ENCODE data around the gene USH1C.

Gene USH1C

DNA sequence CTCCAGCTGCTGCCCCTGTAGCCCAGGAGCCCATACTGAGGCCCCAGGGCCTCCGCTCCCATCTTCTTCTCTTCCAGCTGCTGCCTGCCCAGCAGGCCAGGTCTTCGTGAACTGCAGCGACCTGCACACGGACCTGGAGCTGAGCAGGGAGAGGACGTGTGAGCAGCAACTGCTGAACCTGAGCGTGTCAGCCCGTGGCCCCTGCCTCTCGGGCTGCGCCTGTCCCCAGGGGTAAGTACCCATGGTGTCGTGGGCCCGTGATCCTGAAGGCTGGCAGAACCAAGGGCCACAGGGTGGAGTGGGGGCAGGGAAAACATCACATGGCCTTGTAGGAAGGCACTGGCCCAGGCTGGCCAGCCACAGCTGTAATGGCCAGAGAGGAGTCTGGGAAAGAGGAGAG, 34.1 kb upstream of the USH1C start:
- no peak for DNase-seq (ENCODE audit: extremely low read depth, low read depth)
- H3K4me3 ChIP-seq (replicated peaks; ENCODE audit: low read depth, low read length): no peak overlapping the region
- TF ChIP-seq, protein P1, sequence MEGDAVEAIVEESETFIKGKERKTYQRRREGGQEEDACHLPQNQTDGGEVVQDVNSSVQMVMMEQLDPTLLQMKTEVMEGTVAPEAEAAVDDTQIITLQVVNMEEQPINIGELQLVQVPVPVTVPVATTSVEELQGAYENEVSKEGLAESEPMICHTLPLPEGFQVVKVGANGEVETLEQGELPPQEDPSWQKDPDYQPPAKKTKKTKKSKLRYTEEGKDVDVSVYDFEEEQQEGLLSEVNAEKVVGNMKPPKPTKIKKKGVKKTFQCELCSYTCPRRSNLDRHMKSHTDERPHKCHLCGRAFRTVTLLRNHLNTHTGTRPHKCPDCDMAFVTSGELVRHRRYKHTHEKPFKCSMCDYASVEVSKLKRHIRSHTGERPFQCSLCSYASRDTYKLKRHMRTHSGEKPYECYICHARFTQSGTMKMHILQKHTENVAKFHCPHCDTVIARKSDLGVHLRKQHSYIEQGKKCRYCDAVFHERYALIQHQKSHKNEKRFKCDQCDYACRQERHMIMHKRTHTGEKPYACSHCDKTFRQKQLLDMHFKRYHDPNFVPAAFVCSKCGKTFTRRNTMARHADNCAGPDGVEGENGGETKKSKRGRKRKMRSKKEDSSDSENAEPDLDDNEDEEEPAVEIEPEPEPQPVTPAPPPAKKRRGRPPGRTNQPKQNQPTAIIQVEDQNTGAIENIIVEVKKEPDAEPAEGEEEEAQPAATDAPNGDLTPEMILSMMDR (IDR thresholded peaks at IDR 0.05; ENCODE audit: low read depth, low read length, missing control alignments): no peak

DNA sequence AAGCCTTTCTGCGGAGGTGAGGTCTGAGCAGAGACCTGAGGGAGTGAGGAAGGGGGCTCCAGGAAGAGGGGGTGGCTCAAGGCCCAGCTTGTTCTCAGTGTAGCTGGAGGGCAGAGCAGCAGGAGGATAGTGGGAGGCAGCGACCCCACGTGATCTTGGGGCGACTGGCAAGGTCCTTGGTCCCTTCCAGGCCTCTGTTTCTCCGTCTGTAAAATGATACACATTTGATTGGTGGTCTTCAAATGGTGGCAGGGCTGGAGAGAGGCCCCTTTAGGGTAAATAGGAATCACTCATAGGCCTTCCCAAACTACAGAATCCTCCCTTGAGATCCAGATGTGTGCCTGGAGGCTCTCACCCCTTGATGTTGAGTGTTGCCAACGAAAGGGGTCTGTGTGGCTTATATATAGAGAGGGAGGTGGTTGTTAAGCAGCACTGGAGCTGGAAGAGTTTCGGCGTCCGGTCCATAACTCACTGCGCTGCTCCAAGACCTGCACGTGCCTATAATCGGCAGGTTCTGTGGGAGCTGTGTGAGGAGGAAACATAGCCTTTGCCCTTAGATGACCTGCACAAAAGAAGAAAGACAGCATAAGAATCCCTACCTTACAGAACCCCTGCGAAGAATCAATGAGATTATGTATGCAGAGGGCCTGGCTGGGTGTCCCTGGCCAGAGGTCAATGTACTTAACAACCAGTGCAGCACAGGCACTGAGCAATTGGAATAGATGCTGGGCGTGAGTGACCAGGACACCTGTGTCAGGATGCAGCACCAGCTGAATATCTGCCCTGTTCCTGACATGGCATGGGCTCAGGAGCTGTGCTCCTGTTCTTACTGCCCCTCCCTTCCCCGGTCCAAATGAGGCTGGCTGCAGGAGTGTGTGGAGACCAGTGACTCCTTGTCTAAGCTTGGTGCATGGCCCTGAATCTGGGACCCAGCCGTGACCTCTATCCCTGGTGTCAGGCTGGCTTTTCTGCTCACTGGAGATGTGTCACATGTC, 31.5 kb upstream of the USH1C start:
- TF ChIP-seq, protein P1 (IDR thresholded peaks at IDR 0.05; ENCODE audit: low read depth, low read length, missing control alignments): no peak
- H3K4me3 ChIP-seq (replicated peaks; ENCODE audit: low read depth, low read length): no peak overlapping the region
- DNase-seq (ENCODE audit: extremely low read depth, low read depth): no peak

DNA sequence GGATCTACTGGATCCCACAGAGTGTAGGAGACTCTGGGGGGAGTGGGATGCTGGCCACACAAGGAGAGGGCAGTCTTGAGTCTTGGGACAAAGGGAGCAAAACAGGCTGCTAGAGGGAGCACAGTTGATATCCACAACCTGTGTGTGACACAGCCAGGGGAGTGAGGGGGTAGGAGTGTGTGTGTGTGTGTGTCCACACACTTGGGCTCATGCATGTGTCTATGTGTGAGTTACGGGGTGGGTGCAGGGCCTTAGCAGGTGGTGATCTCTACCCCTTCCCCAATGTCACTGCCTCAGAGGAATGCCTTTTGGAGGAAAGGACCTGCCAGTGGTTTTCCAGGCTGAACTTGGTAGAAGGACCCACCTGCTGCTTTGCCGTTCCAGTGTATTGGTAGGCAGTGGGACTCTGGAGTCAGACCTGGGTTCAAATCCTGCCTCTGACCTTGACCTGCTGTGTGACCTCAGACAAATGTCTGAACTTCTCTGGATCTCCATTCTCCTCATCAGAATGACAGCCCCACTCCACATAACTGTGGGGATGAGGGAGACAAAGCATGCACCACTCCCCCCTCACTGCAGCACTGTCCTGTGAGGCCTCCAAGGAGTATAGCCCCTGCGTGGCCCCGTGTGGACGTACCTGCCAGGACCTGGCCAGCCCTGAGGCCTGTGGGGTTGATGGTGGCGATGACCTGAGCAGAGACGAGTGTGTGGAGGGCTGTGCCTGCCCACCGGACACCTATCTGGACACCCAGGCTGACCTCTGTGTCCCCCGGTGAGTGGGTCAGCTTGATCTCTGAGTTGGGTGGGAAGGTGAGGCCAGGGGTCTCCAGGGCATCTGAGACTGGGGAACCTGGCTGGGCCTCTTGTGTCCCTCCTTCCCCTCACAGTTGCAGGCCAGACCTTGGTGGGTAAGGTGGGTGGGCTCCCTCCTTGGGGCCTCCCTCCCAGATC, 30.2 kb upstream of the USH1C start:
- H3K4me3 ChIP-seq (replicated peaks; ENCODE audit: low read depth, low read length): no peak overlapping the region
- DNase-seq (ENCODE audit: extremely low read depth, low read depth): no peak
- TF ChIP-seq, protein P1 (IDR thresholded peaks at IDR 0.05; ENCODE audit: low read depth, low read length, missing control alignments): no peak

DNA sequence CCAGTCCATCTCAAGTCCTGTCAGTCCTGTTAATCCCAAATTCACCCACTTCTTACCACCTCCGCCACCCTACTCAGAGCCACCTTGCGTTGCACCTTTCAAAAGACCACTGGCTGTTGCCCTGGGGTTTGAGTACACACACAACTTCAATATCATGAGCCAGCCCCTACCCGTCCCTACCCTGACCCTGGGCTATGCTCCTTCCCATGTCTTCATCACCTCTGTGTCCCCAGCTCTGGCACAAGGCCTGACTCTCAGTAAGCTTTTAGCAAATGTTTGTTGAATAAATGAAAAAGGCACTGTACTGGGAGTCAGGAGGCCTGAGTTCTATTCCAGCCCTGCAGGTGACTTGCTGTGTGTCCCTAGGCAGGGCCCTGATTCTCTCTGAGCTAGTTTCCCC, 29.3 kb upstream of the USH1C start:
- TF ChIP-seq, protein P1 (IDR thresholded peaks at IDR 0.05; ENCODE audit: low read depth, low read length, missing control alignments): no peak
- no peak for DNase-seq (ENCODE audit: extremely low read depth, low read depth)
- H3K4me3 ChIP-seq (replicated peaks; ENCODE audit: low read depth, low read length): no peak overlapping the region

DNA sequence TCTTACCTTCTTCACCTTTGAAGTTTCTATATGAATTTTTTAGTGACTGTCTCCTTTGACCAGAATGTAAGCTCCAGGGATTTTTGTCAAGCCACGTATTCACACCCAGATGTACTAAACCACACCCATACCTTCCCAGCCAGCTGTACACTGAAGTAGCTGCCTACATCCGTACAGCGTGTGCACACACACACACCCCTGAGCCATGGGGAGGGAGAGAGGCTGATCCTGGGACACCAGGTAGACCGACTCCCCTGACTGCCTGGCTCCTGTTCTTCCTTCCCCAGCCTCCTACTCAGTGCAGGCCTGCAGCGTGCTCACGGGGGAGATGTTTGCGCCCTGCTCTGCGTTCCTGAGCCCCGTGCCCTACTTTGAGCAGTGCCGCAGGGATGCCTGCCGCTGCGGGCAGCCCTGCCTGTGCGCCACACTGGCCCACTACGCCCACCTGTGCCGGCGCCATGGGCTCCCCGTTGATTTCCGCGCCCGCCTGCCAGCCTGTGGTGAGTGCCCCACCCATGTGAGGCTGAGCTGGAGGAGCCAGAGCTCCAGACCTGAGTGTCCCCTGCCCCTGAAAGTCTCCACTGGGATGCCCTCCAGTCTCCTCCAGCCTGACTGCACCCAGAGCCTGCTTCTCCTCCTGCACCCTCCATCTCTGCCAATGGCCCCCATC, 28.7 kb upstream of the USH1C start:
- TF ChIP-seq, protein P1 (IDR thresholded peaks at IDR 0.05; ENCODE audit: low read depth, low read length, missing control alignments): no peak
- no peak for DNase-seq (ENCODE audit: extremely low read depth, low read depth)
- H3K4me3 ChIP-seq (replicated peaks; ENCODE audit: low read depth, low read length): no peak overlapping the region

DNA sequence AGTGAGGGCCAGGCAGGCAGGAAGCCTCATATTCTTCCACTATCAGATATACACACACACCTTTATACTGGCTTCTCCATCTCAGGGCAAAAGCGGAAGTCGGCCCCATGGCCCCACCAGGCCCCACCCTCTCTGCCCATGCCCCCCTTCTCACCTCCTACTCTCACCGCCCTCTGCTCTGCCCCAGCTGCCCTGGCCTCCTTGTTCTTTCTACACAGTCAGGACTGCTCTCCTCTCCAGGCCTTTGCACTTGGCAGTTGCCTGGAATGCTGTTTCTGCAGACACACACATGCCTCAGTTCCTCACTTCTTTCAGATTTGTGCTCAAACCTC, 28.1 kb upstream of the USH1C start:
- DNase-seq (ENCODE audit: extremely low read depth, low read depth): no peak
- H3K4me3 ChIP-seq (replicated peaks; ENCODE audit: low read depth, low read length): no peak overlapping the region
- TF ChIP-seq, protein P1 (IDR thresholded peaks at IDR 0.05; ENCODE audit: low read depth, low read length, missing control alignments): no peak
